Liver (tissue), 10 donors: ENCODE measurements around the gene RNU1-2. TPM values are rescaled to one million over a fixed set of nuclear protein-coding genes. Genes with fewer than 3 reads are reported as not detected.
"Not testable (repeated sequence)": the region's sequence is repeated elsewhere in the genome, so short reads cannot be mapped to it uniquely, and the experiment has no call there.

Experiments
- DNase-seq: peaks from one replicate; pipeline ENCODE4 v3.0.0-alpha.2; 2017; ENCODE audit warnings: low spot score
- H3K27ac ChIP-seq, 2 donors: one replicate each; pipeline ENCODE4 v1.7.0; 2013; ENCODE audit warnings: inconsistent platforms in 2 of 2, low read length in 2 of 2, control low read depth in 1 of 2, low read depth in 1 of 2, mild to moderate bottlenecking in 1 of 2
- H3K27me3 ChIP-seq, 4 donors: one replicate each; pipeline versions ENCODE4 v1.6.1 to v1.7.0; 2013; ENCODE audit warnings: low read length in 3 of 4, inconsistent platforms in 1 of 4, mild to moderate bottlenecking in 1 of 4, moderate library complexity in 1 of 4; ENCODE audit not compliant: control insufficient read depth in 4 of 4, insufficient read depth in 4 of 4
- H3K36me3 ChIP-seq, 4 donors: one replicate each; pipeline versions ENCODE4 v1.6.1 to v1.7.0; 2013; ENCODE audit warnings: low read length in 3 of 4, mild to moderate bottlenecking in 3 of 4, low read depth in 1 of 4, moderate library complexity in 1 of 4; ENCODE audit not compliant: control insufficient read depth in 4 of 4, insufficient read depth in 3 of 4
- H3K4me1 ChIP-seq, 4 donors: one replicate each; pipeline versions ENCODE4 v1.6.1 to v1.7.0; 2013; ENCODE audit warnings: low read length in 3 of 4, mild to moderate bottlenecking in 3 of 4, moderate library complexity in 1 of 4; ENCODE audit not compliant: control insufficient read depth in 4 of 4, insufficient read depth in 4 of 4
- H3K4me3 ChIP-seq, 3 donors: one replicate each; pipeline versions ENCODE4 v1.6.1 to v1.7.0; 2013; ENCODE audit warnings: low read length in 3 of 3, control low read depth in 1 of 3, low read depth in 1 of 3, mild to moderate bottlenecking in 1 of 3
- H3K9ac ChIP-seq, 2 donors: one replicate each; pipeline ENCODE4 v1.7.0; 2013; ENCODE audit warnings: low read length in 2 of 2, mild to moderate bottlenecking in 2 of 2, moderate library complexity in 2 of 2, control low read depth in 1 of 2, low read depth in 1 of 2
- H3K9me3 ChIP-seq, 4 donors: one replicate each; pipeline versions ENCODE4 v1.6.1 to v1.7.0; 2013; ENCODE audit warnings: low read length in 3 of 4; ENCODE audit not compliant: control insufficient read depth in 4 of 4
- EGR1 ChIP-seq, 2 donors: IDR thresholded peaks; 2 replicates each; pipeline ENCODE4 v1.6.1; 2016 to 2018; ENCODE audit warnings: antibody characterized with exemption in 2 of 2, low read depth in 2 of 2
- FOXA1 ChIP-seq: IDR thresholded peaks from 2 replicates; pipeline ENCODE4 v1.6.1; 2016; ENCODE audit warnings: antibody characterized with exemption
- FOXA2 ChIP-seq: IDR thresholded peaks from 2 replicates; pipeline ENCODE4 v1.6.1; 2016; ENCODE audit warnings: antibody characterized with exemption
- HNF4G ChIP-seq: IDR thresholded peaks from 2 replicates; pipeline ENCODE4 v1.6.1; 2016; ENCODE audit warnings: antibody characterized with exemption
- JUND ChIP-seq, 2 donors: IDR thresholded peaks; 2 replicates each; pipeline ENCODE4 v1.6.1; 2016; ENCODE audit warnings: antibody characterized with exemption in 2 of 2
- NR2F2 ChIP-seq: IDR thresholded peaks from 2 replicates; pipeline ENCODE4 v1.6.1; 2016; ENCODE audit warnings: antibody characterized with exemption
- RAD21 ChIP-seq, 2 donors: IDR thresholded peaks; 2 replicates each; pipeline ENCODE4 v1.6.1; 2016; ENCODE audit warnings: antibody characterized with exemption in 2 of 2, mild to moderate bottlenecking in 2 of 2
- RXRA ChIP-seq, 2 donors: IDR thresholded peaks; 2 replicates each; pipeline ENCODE4 v1.6.1; 2017 to 2018; ENCODE audit warnings: antibody characterized with exemption in 2 of 2, mild to moderate bottlenecking in 1 of 2
- SP1 ChIP-seq: IDR thresholded peaks from 2 replicates; pipeline ENCODE4 v1.6.1; 2018; ENCODE audit warnings: antibody characterized with exemption, mild to moderate bottlenecking
- WGBS: extraction: QIAGEN DNeasy Blood & Tissue Kit; methylation state at CpG from one replicate; pipeline ENCODE4 v1.1.7; 2013; 5-methylcytosine and 5-hydroxymethylcytosine counted together
- polyA plus RNA-seq, 2 donors: library from polyadenylated mRNA; stranded (reverse) in 1 of 2; unstranded in 1 of 2; fragments of 200-250 nt in 1 of 2; fragments of >200 nt in 1 of 2; fragmentation: Nextera tagmentation in 1 of 2; extraction: Ambion mirVana in 1 of 2; gene quantifications; one replicate each; pipeline versions ENCODE4 v1.2.1 to v1.2.3, GENCODE V29; 2013 to 2015
- small RNA-seq: library from RNA; depleted of rRNA; stranded (forward); fragments of <200 nt; gene quantifications from one replicate; pipeline ENCODE3, GENCODE V24; 2014
- total RNA-seq, 2 donors: library from RNA; depleted of rRNA; stranded (reverse); fragments of >200 nt; gene quantifications; one replicate each; pipeline ENCODE4 v1.2.3, GENCODE V29; 2014
- TF ChIP-seq, protein P1 (sequence below): IDR thresholded peaks from 2 replicates; pipeline ENCODE4 v1.6.1; 2016; ENCODE audit warnings: antibody characterized with exemption
- TF ChIP-seq, protein P2 (sequence below): IDR thresholded peaks from 2 replicates; pipeline ENCODE4 v1.6.1; 2016; ENCODE audit warnings: antibody characterized with exemption
- donor health status: healthy.
- donor health status: healthy.
- donor health status: healthy.
- donor health status: healthy.
- donor health status: healthy.

The RNU1-2 gene
- total and polyA plus RNA-seq, 4 donors = under 0.01 to 16.7 (median under 0.01) TPM; not detected in 1

DNA sequence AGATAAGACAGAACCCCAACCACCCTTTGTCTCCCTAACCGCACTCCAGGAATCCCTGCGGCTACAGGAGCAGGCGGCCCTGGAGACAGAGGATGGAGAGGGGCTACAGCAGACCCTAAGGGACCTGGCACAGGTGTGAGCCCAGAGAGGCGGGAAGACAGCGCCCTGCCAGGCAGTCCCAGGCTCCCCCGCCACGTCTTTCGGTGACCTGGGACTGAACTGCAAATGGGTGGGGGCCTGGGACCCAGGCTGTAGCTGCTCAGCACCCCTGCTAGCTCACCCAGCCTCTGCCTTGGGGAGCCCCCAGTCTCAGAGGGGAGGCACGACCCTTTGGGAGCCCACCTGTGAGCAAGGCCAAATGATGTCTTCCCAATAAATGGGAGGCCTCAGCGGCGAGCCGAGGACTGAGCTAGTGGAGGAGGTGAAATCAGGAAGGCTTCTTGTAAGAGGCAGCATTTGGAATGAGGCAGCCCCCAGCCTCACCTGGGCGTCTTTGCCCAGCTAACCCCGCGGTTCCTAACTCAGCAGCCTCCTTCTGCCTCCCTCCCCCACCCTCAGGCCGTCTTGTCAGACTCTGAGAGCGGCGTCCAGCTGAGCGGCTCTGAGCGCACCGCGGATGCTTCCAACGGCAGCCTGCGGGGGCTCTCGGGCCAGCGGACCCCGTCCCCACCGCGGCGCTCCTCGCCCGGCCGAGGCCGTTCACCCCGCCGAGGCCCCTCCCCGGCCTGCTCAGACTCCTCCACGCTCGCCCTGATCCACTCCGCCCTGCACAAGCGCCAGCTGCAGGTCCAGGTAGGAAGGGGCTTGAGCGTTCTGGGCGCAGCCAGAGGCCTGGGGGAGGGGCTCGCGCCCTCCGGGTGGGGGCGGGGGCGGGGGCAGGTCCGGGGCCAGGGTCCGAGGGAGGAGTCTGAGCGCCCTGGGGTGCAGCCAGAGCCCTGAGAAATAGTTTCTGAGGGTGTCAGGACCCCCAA lies 42.9 kb downstream of the RNU1-2 start (continued):
- TF ChIP-seq, protein P1, sequence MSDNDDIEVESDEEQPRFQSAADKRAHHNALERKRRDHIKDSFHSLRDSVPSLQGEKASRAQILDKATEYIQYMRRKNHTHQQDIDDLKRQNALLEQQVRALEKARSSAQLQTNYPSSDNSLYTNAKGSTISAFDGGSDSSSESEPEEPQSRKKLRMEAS = no peak
- TF ChIP-seq SP1 (no peak), FOXA1 (no peak), NR2F2 (no peak), RXRA (IDR thresholded peaks at IDR 0.05) (no peak)

DNA sequence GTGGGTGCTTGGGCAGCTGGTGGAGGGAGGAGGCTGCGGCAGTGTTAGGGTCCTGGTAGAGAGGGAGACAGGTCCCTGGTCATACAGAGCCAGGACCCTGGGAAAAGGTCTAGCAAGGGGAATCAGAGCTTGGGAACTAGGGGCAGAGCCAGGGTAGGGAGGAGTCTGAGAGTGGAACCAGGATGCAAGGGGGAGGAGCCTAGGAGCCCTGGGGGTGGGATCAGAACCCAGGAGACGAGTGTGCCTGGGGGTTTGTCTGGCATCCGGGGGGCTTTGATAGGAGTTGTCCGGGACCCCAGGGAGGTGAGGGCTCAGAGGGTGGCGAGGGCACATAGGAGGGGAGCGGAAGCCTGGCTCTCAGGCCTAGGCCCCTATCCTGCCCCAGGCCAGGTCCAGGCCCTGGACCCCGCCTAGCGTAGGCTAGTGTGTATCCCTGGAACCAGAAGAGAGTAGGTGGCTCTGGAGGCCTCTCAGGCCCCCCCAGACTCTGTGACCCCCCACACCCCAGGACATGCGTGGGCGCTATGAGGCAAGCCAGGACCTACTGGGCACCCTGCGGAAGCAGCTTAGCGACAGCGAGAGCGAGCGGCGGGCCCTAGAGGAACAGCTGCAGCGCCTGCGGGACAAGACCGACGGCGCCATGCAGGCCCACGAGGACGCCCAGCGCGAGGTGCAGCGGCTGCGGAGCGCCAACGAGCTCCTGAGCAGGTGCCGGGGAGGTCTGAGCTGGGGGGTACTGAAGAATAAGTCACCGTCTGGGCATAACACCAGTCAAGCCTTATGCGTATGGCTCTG lies 43.8 kb downstream of the RNU1-2 start:
- H3K9me3 ChIP-seq, H3K36me3 ChIP-seq, H3K27me3 ChIP-seq, H3K4me1 ChIP-seq, H3K9ac ChIP-seq, DNase-seq, H3K4me3 ChIP-seq, H3K27ac ChIP-seq: not testable (repeated sequence)
- 96% methylated on average over 32 of the region's 32 CpGs for WGBS

DNA sequence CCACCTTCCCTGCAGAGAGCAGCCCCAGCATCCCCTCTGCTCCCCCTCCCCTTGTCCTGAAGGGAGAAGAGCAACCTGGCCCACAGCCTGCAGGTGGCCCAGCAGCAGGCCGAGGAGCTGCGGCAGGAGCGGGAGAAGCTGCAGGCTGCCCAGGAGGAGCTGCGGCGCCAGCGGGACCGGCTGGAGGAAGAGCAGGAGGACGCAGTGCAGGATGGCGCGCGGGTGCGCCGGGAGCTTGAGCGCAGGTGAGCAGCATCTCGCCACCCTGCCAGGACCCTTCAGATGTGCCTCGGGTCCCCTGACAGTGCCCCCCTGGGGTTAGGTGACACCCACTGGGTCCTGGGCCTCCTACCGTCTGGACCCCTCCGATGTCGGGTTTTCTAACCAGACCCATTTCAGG lies 48.3 kb downstream of the RNU1-2 start:
- DNase-seq = no peak
- Histone ChIP-seq H3K9ac (no peak overlapping the region), H3K4me3 (no peak overlapping the region), H3K27me3 (no peaks in the 10 kb centered on the region), H3K36me3 (no peaks in the 10 kb centered on the region), H3K27ac (no peak overlapping the region), H3K4me1 (peaks cover under 1 to 7% (median 3%) of the 10 kb centered on the region in 4 donors), H3K9me3 (no peaks in the 10 kb centered on the region)
- 96% methylated on average over 19 of the region's 19 CpGs for WGBS
- TF ChIP-seq FOXA1 (no peak), EGR1 (IDR thresholded peaks at IDR 0.05; ENCODE audit: low read depth in 2 of 2) (no peak), HNF4G (no peak), RAD21 (IDR thresholded peaks at IDR 0.05) (no peak), JUND (IDR thresholded peaks at IDR 0.05) (no peak), FOXA2 (no peak)
- TF ChIP-seq, protein P2, sequence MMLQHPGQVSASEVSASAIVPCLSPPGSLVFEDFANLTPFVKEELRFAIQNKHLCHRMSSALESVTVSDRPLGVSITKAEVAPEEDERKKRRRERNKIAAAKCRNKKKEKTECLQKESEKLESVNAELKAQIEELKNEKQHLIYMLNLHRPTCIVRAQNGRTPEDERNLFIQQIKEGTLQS = no peak

DNA sequence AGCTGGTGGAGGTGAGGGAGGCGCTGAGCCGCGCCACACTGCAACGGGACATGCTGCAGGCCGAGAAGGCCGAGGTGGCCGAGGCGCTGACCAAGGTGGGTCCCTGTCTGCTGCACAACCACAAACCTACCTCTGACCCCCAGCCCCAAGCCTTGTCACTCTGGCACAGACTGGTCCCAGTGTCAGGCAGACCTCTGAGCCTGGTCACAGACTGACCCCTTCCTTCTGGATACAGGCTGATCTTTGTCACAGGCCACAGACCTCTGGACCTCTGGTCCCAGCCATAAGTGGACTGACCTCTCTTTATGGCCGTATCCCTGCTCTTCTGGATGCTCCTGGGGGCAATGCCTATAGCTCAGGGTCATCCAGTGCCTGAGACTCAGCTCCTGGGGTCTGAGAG lies 49.7 kb downstream of the RNU1-2 start:
- not testable (repeated sequence) for H3K27me3 ChIP-seq, H3K4me3 ChIP-seq, DNase-seq, H3K36me3 ChIP-seq, H3K9me3 ChIP-seq, H3K9ac ChIP-seq, H3K27ac ChIP-seq
- peaks cover 1 to 13% (median 8%) of the 10 kb centered on the region in 4 donors for H3K4me1 ChIP-seq
- 94% methylated on average over 9 of the region's 9 CpGs for WGBS

Small RNA genes lying within 50 kb of the gene (small RNA-seq; reads per million reads assigned to genes)
- gene MIR3675 (not detected), gene RNU1-2 (not detected), gene RNU1-5P (not detected)

Other genes with a start within 250 kb of the RNU1-2 start
- under 1 TPM; under 0.01 TPM for gene RNU1-3, start 229.0 kb upstream of the RNU1-2 start, total RNA-seq
- 10 to 100 TPM in 1 of 2 donors, not detected in 1; 16.7 TPM for gene RNU1-3, start 229.0 kb upstream of the RNU1-2 start, polyA plus RNA-seq
- under 1 TPM; under 0.01 TPM for gene RNU1-4, start 155.5 kb upstream of the RNU1-2 start, total RNA-seq
- 10 to 100 TPM in 1 of 2 donors, not detected in 1; 16.7 TPM for gene RNU1-4, start 155.5 kb upstream of the RNU1-2 start, polyA plus RNA-seq
- gene CROCC, start 26.0 kb downstream of the RNU1-2 start, total RNA-seq = 1 to 10 TPM; 6.3 to 8.3 TPM
- 1 to 10 TPM; 2.9 to 3.9 TPM for gene CROCC, start 26.0 kb downstream of the RNU1-2 start, polyA plus RNA-seq
- 1 to 10 TPM in 1 of 2 donors, under 1 TPM in 1; 0.25 to 1.4 TPM for gene MFAP2, start 84.6 kb downstream of the RNU1-2 start, total RNA-seq
- under 1 TPM; 0.68 to 0.81 TPM for gene MFAP2, start 84.6 kb downstream of the RNU1-2 start, polyA plus RNA-seq
- gene ATP13A2, start 115.9 kb downstream of the RNU1-2 start, total RNA-seq = 10 to 100 TPM in 1 of 2 donors, 1 to 10 TPM in 1; 9.9 to 12.2 TPM
- gene ATP13A2, start 115.9 kb downstream of the RNU1-2 start, polyA plus RNA-seq = 1 to 10 TPM; 2.4 to 6.3 TPM
- 100 to 1,000 TPM in 1 of 2 donors, 10 to 100 TPM in 1; 73.9 to 138 TPM for gene SDHB, start 158.1 kb downstream of the RNU1-2 start, total RNA-seq
- 100 to 1,000 TPM; 206 to 279 TPM for gene SDHB, start 158.1 kb downstream of the RNU1-2 start, polyA plus RNA-seq
- 1 to 10 TPM; 1.6 to 2.4 TPM for gene PADI2, start 223.5 kb downstream of the RNU1-2 start, total RNA-seq
- under 1 TPM; 0.25 to 0.32 TPM for gene PADI2, start 223.5 kb downstream of the RNU1-2 start, polyA plus RNA-seq